Osteocyte (in vitro differentiated cells): Measurements from ENCODE around the gene GPHB5. TPM values are rescaled to one million over a fixed set of nuclear protein-coding genes. Genes with fewer than 3 reads are reported as not detected.

ENCODE experiments used
- DNase-seq: peaks from one replicate; pipeline ENCODE4 v3.0.0; 2021; ENCODE audit warnings: mixed read lengths; ENCODE audit not compliant: unreplicated experiment; ENCODE audit errors: extremely low spot score
- H3K27ac Mint-ChIP-seq: one replicate; pipeline ENCODE4 v1.8.0; 2021; ENCODE audit warnings: mild to moderate bottlenecking, mixed read lengths; ENCODE audit not compliant: unreplicated experiment
- H3K27me3 Mint-ChIP-seq: one replicate; pipeline ENCODE4 v1.8.0; 2021; ENCODE audit warnings: mixed read lengths; ENCODE audit not compliant: unreplicated experiment
- H3K36me3 Mint-ChIP-seq: one replicate; pipeline ENCODE4 v1.8.0; 2021; ENCODE audit warnings: mixed read lengths; ENCODE audit not compliant: unreplicated experiment
- H3K4me1 Mint-ChIP-seq: one replicate; pipeline ENCODE4 v1.8.0; 2021; ENCODE audit warnings: mixed read lengths; ENCODE audit not compliant: unreplicated experiment
- H3K4me3 Mint-ChIP-seq: one replicate; pipeline ENCODE4 v1.8.0; 2021; ENCODE audit warnings: mild to moderate bottlenecking, moderate library complexity, mixed read lengths; ENCODE audit not compliant: unreplicated experiment
- H3K9me3 Mint-ChIP-seq: one replicate; pipeline ENCODE4 v1.8.0; 2021; ENCODE audit warnings: mixed read lengths; ENCODE audit not compliant: unreplicated experiment
- CTCF ChIP-seq: fragments of 200-600 bp; sonication (generic); IDR thresholded peaks from 2 replicates; pipeline ENCODE4 v1.5.0; 2021; ENCODE audit warnings: antibody characterized with exemption, mild to moderate bottlenecking, moderate library complexity
- total RNA-seq: library from RNA; stranded (reverse); gene quantifications from 2 replicates; pipeline ENCODE4 v1.2.1, GENCODE V29; 2021

Gene GPHB5
- total RNA-seq, 1 donor from 2014 or later = not detected

DNA sequence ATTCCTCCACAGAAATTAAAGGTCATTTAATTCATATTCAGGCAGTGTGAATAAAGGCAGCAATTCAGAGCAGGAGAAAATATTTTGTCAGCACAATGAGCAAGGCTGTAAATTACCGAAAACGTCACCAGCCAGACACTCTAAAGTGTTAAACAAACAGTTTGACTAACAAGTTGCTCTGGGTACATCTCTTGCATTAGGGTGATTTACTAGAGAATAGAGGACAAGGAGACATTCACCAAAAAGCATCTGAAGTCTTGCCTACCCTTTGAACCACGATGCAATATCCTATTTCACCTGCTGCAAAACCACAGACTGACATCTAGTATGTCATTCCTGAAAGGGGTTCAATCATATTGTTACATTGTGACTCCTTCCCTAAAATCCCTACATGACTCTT lies 27.1 kb upstream of the GPHB5 start:
- no peak for DNase-seq
- no peaks in the 10 kb centered on the region for H3K9me3 Mint-ChIP-seq
- H3K4me3 Mint-ChIP-seq = no peak overlapping the region
- H3K36me3 Mint-ChIP-seq = no peaks in the 10 kb centered on the region
- no peak for TF ChIP-seq CTCF
- no peak overlapping the region for H3K27ac Mint-ChIP-seq
- H3K4me1 Mint-ChIP-seq = peaks cover 8% of the 10 kb centered on the region
- peaks cover 17% of the 10 kb centered on the region for H3K27me3 Mint-ChIP-seq

- H3K9me3 Mint-ChIP-seq = no peaks in the 10 kb centered on the region
- H3K27ac Mint-ChIP-seq = no peak overlapping the region
- no peak overlapping the region for H3K4me3 Mint-ChIP-seq
- DNase-seq = no peak
- no peak for TF ChIP-seq CTCF
- H3K36me3 Mint-ChIP-seq = no peaks in the 10 kb centered on the region
- H3K4me1 Mint-ChIP-seq = peaks cover 14% of the 10 kb centered on the region
- peaks cover 10% of the 10 kb centered on the region for H3K27me3 Mint-ChIP-seq
These were observed 25.6 kb upstream of the GPHB5 start for GRCh38 chr14:63344336-63344735.

- DNase-seq = no peak
- H3K27me3 Mint-ChIP-seq = peaks cover 10% of the 10 kb centered on the region
These were observed 25.1 kb upstream of the GPHB5 start for GRCh38 chr14:63343878-63344277.

DNA sequence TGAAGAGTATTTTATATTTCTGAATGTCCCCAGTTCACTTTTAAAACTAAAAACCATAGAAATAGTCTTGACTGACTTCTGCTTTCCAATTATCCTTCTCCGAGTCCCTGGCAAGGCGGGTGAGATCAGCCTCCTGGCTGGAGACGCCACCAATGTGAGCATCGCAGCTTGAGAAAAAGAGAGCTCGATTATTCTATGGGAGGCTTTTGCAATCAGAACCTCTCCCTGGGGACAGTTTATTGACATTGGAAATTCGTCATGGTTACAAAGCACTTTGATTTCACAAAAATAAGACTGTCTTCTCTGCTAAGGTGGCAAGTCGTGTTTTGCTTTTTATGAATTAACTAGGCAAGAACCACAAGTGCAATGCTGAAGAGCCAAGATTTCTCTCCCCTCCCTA lies 23.6 kb upstream of the GPHB5 start:
- Mint-ChIP-seq H3K4me1 (peaks cover 14% of the 10 kb centered on the region), H3K4me3 (no peak overlapping the region), H3K36me3 (no peaks in the 10 kb centered on the region), H3K27me3 (peaks cover 3% of the 10 kb centered on the region), H3K9me3 (peaks cover 4% of the 10 kb centered on the region), H3K27ac (no peak overlapping the region)
- no peak for DNase-seq
- TF ChIP-seq CTCF = no peak

More at GRCh38 chr14:63343878-63344277, 25.1 kb upstream of the GPHB5 start:
- H3K4me1 Mint-ChIP-seq = peaks cover 14% of the 10 kb centered on the region
- no peaks in the 10 kb centered on the region for H3K9me3 Mint-ChIP-seq
- H3K4me3 Mint-ChIP-seq = no peak overlapping the region
- H3K27ac Mint-ChIP-seq = no peak overlapping the region
- no peak for TF ChIP-seq CTCF
- no peaks in the 10 kb centered on the region for H3K36me3 Mint-ChIP-seq

- no peaks in the 10 kb centered on the region for H3K4me1 Mint-ChIP-seq
- TF ChIP-seq CTCF = no peak
These were observed 10.3 kb upstream of the GPHB5 start for GRCh38 chr14:63328787-63329737.

More at GRCh38 chr14:63328787-63329737, 10.3 kb upstream of the GPHB5 start:
- H3K27me3 Mint-ChIP-seq = peaks cover 14% of the 10 kb centered on the region
- no peak overlapping the region for H3K27ac Mint-ChIP-seq
- DNase-seq = no peak
- no peak overlapping the region for H3K4me3 Mint-ChIP-seq
- H3K9me3 Mint-ChIP-seq = no peaks in the 10 kb centered on the region
- no peaks in the 10 kb centered on the region for H3K36me3 Mint-ChIP-seq
